ENCODE measurements around the gene NELL2.

Gene NELL2

GRCh38 chr12:44603701-44604100 is 272.4 kb downstream of the NELL2 start:
- peaks cover 61% of the 10 kb centered on the region for H3K36me3 Mint-ChIP-seq (ENCODE audit: low read depth)
- H3K27me3 Mint-ChIP-seq, result no peaks in the 10 kb centered on the region
- no peak overlapping the region for H3K4me3 Mint-ChIP-seq
- H3K27ac Mint-ChIP-seq, result no peak overlapping the region
- no peaks in the 10 kb centered on the region for H3K9me3 Mint-ChIP-seq
- peaks cover 8% of the 10 kb centered on the region for H3K4me1 Mint-ChIP-seq (ENCODE audit: low read depth)

GRCh38 chr12:44592626-44593025 is 283.5 kb downstream of the NELL2 start:
- H3K27me3 Mint-ChIP-seq, result no peaks in the 10 kb centered on the region
- peaks cover 17% of the 10 kb centered on the region for H3K4me1 Mint-ChIP-seq (ENCODE audit: low read depth)
- no peak overlapping the region for H3K4me3 Mint-ChIP-seq
- H3K27ac Mint-ChIP-seq, result peak overlapping the region; percentile 60
- H3K36me3 Mint-ChIP-seq (ENCODE audit: low read depth), result peaks cover 32% of the 10 kb centered on the region
- no peaks in the 10 kb centered on the region for H3K9me3 Mint-ChIP-seq

GRCh38 chr12:44589697-44590096 is 286.4 kb downstream of the NELL2 start:
- Mint-ChIP-seq H3K4me3 (no peak overlapping the region), H3K9me3 (no peaks in the 10 kb centered on the region), H3K36me3 (ENCODE audit: low read depth) (peaks cover 35% of the 10 kb centered on the region), H3K27ac (peak overlapping the region; percentile 64), H3K4me1 (ENCODE audit: low read depth) (peaks cover 17% of the 10 kb centered on the region), H3K27me3 (no peaks in the 10 kb centered on the region)

- Mint-ChIP-seq H3K4me1 (ENCODE audit: low read depth) (peaks cover 23% of the 10 kb centered on the region), H3K27me3 (no peaks in the 10 kb centered on the region), H3K36me3 (ENCODE audit: low read depth) (peaks cover 35% of the 10 kb centered on the region)
These were observed 287.5 kb downstream of the NELL2 start for GRCh38 chr12:44588651-44589050.

GRCh38 chr12:44584625-44585024 is 291.5 kb downstream of the NELL2 start:
- peak overlapping the region; percentile 37 for H3K4me3 Mint-ChIP-seq
- no peak overlapping the region for H3K27ac Mint-ChIP-seq
- H3K4me1 Mint-ChIP-seq (ENCODE audit: low read depth), result peaks cover 46% of the 10 kb centered on the region
- H3K36me3 Mint-ChIP-seq (ENCODE audit: low read depth), result peaks cover 25% of the 10 kb centered on the region
- H3K27me3 Mint-ChIP-seq, result no peaks in the 10 kb centered on the region
- no peaks in the 10 kb centered on the region for H3K9me3 Mint-ChIP-seq

More at GRCh38 chr12:44588651-44589050, 287.5 kb downstream of the NELL2 start:
- H3K9me3 Mint-ChIP-seq, result no peaks in the 10 kb centered on the region
- H3K4me3 Mint-ChIP-seq, result no peak overlapping the region
- no peak overlapping the region for H3K27ac Mint-ChIP-seq

- Mint-ChIP-seq H3K27ac (peak overlapping the region; percentile 47), H3K36me3 (ENCODE audit: low read depth) (peaks cover 35% of the 10 kb centered on the region), H3K4me1 (ENCODE audit: low read depth) (peaks cover 32% of the 10 kb centered on the region), H3K27me3 (no peaks in the 10 kb centered on the region), H3K4me3 (peak overlapping the region; percentile 17), H3K9me3 (peaks cover 5% of the 10 kb centered on the region)
These were observed 293.6 kb downstream of the NELL2 start for GRCh38 chr12:44582521-44582920.

- Mint-ChIP-seq H3K4me1 (ENCODE audit: low read depth) (peaks cover 32% of the 10 kb centered on the region), H3K36me3 (ENCODE audit: low read depth) (peaks cover 35% of the 10 kb centered on the region), H3K4me3 (no peak overlapping the region), H3K27ac (peak overlapping the region; percentile 47), H3K27me3 (no peaks in the 10 kb centered on the region), H3K9me3 (peaks cover 5% of the 10 kb centered on the region)
These were observed 294.4 kb downstream of the NELL2 start for GRCh38 chr12:44581642-44582242.

GRCh38 chr12:44574586-44574985 is 301.5 kb downstream of the NELL2 start:
- peaks cover 21% of the 10 kb centered on the region for H3K36me3 Mint-ChIP-seq (ENCODE audit: low read depth)
- H3K27ac Mint-ChIP-seq, result no peak overlapping the region
- H3K9me3 Mint-ChIP-seq, result peaks cover 5% of the 10 kb centered on the region
- no peaks in the 10 kb centered on the region for H3K4me1 Mint-ChIP-seq (ENCODE audit: low read depth)
- H3K27me3 Mint-ChIP-seq, result no peaks in the 10 kb centered on the region
- H3K4me3 Mint-ChIP-seq, result no peak overlapping the region

- Mint-ChIP-seq H3K4me1 (ENCODE audit: low read depth) (peaks cover 3% of the 10 kb centered on the region), H3K4me3 (no peak overlapping the region), H3K27ac (no peak overlapping the region), H3K9me3 (peaks cover 5% of the 10 kb centered on the region), H3K36me3 (ENCODE audit: low read depth) (peaks cover 13% of the 10 kb centered on the region), H3K27me3 (no peaks in the 10 kb centered on the region)
These were observed 302.4 kb downstream of the NELL2 start for GRCh38 chr12:44573723-44574122.

- peaks cover 9% of the 10 kb centered on the region for H3K36me3 Mint-ChIP-seq (ENCODE audit: low read depth)
- no peaks in the 10 kb centered on the region for H3K27me3 Mint-ChIP-seq
- H3K9me3 Mint-ChIP-seq, result no peaks in the 10 kb centered on the region
- H3K4me1 Mint-ChIP-seq (ENCODE audit: low read depth), result peaks cover 3% of the 10 kb centered on the region
- H3K27ac Mint-ChIP-seq, result no peak overlapping the region
- no peak overlapping the region for H3K4me3 Mint-ChIP-seq
These were observed 305.0 kb downstream of the NELL2 start for GRCh38 chr12:44571006-44571550.

- H3K27ac Mint-ChIP-seq, result no peak overlapping the region
- peaks cover 9% of the 10 kb centered on the region for H3K4me1 Mint-ChIP-seq (ENCODE audit: low read depth)
- peaks cover 12% of the 10 kb centered on the region for H3K36me3 Mint-ChIP-seq (ENCODE audit: low read depth)
- no peaks in the 10 kb centered on the region for H3K9me3 Mint-ChIP-seq
- no peak overlapping the region for H3K4me3 Mint-ChIP-seq
- no peaks in the 10 kb centered on the region for H3K27me3 Mint-ChIP-seq
These were observed 306.0 kb downstream of the NELL2 start for GRCh38 chr12:44570036-44570583.

- H3K9me3 Mint-ChIP-seq, result no peaks in the 10 kb centered on the region
- H3K27me3 Mint-ChIP-seq, result no peaks in the 10 kb centered on the region
- H3K27ac Mint-ChIP-seq, result no peak overlapping the region
- H3K4me1 Mint-ChIP-seq (ENCODE audit: low read depth), result peaks cover 9% of the 10 kb centered on the region
- no peak overlapping the region for H3K4me3 Mint-ChIP-seq
- H3K36me3 Mint-ChIP-seq (ENCODE audit: low read depth), result peaks cover 13% of the 10 kb centered on the region
These were observed 311.0 kb downstream of the NELL2 start for GRCh38 chr12:44565163-44565562.

GRCh38 chr12:44563486-44563885 is 312.6 kb downstream of the NELL2 start:
- Mint-ChIP-seq H3K36me3 (ENCODE audit: low read depth) (peaks cover 13% of the 10 kb centered on the region), H3K4me3 (no peak overlapping the region), H3K9me3 (no peaks in the 10 kb centered on the region), H3K27ac (no peak overlapping the region), H3K4me1 (ENCODE audit: low read depth) (peaks cover 6% of the 10 kb centered on the region), H3K27me3 (no peaks in the 10 kb centered on the region)

- H3K36me3 Mint-ChIP-seq (ENCODE audit: low read depth), result peaks cover 24% of the 10 kb centered on the region
- H3K27me3 Mint-ChIP-seq, result no peaks in the 10 kb centered on the region
- peaks cover 8% of the 10 kb centered on the region for H3K4me1 Mint-ChIP-seq (ENCODE audit: low read depth)
- H3K4me3 Mint-ChIP-seq, result no peak overlapping the region
- H3K9me3 Mint-ChIP-seq, result peaks cover 9% of the 10 kb centered on the region
- no peak overlapping the region for H3K27ac Mint-ChIP-seq
These were observed 317.6 kb downstream of the NELL2 start for GRCh38 chr12:44558340-44559100.

GRCh38 chr12:44555454-44555853 is 320.7 kb downstream of the NELL2 start:
- no peak overlapping the region for H3K4me3 Mint-ChIP-seq
- H3K9me3 Mint-ChIP-seq, result peaks cover 9% of the 10 kb centered on the region
- no peak overlapping the region for H3K27ac Mint-ChIP-seq
- H3K27me3 Mint-ChIP-seq, result no peaks in the 10 kb centered on the region
- peaks cover 28% of the 10 kb centered on the region for H3K4me1 Mint-ChIP-seq (ENCODE audit: low read depth)
- H3K36me3 Mint-ChIP-seq (ENCODE audit: low read depth), result peaks cover 24% of the 10 kb centered on the region
